Central memory CD8-positive, alpha-beta T cell (primary cell): ENCODE data around the gene MCTS1.

Experiments
- ATAC-seq: fragments of 150-1000 bp; cut with Tn5 transposase; replicated peaks from 2 replicates; pipeline ENCODE4 v1.10.0; 2022; ENCODE audit warnings: mild to moderate bottlenecking, moderate FRiP score, moderate number of reproducible peaks; ENCODE audit not compliant: poor library complexity, severe bottlenecking; ENCODE audit errors: extremely low read depth
- DNase-seq, 2 donors: peaks; one replicate each; pipeline ENCODE4 v3.0.0; 2021; ENCODE audit warnings: low spot score in 2 of 2
- H3K27ac Mint-ChIP-seq: one replicate; pipeline ENCODE4 v1.8.0; 2022; ENCODE audit warnings: low read depth, mild to moderate bottlenecking, moderate library complexity, mixed read lengths
- H3K27me3 Mint-ChIP-seq: one replicate; pipeline ENCODE4 v1.8.0; 2022; ENCODE audit warnings: mixed read lengths
- H3K36me3 Mint-ChIP-seq: one replicate; pipeline ENCODE4 v1.8.0; 2022; ENCODE audit warnings: mild to moderate bottlenecking, moderate library complexity, mixed read lengths; ENCODE audit not compliant: insufficient read depth
- H3K4me1 Mint-ChIP-seq: one replicate; pipeline ENCODE4 v1.8.0; 2022; ENCODE audit warnings: mixed read lengths
- H3K4me3 Mint-ChIP-seq: one replicate; pipeline ENCODE4 v1.8.0; 2022; ENCODE audit warnings: mild to moderate bottlenecking, moderate library complexity, mixed read lengths
- H3K9me3 Mint-ChIP-seq: one replicate; pipeline ENCODE4 v1.8.0; 2022; ENCODE audit warnings: mixed read lengths

The MCTS1 gene

GRCh38 chrX:120603707-120604360 is at the start of gene MCTS1:
MCTS1 (plus strand) TSS chrX:120604101; CDS start chrX:120604237, 136 bp downstream.
- peaks cover 14% of the 10 kb centered on the region for H3K36me3 Mint-ChIP-seq
- H3K4me1 Mint-ChIP-seq, result peaks cover 8% of the 10 kb centered on the region
- ATAC-seq (peak; percentile 89), DNase-seq (peak; percentile 45 to 67)
- H3K27ac Mint-ChIP-seq, result peak within 1 kb of the TSS; percentile 99
- H3K4me3 Mint-ChIP-seq, result peak within 1 kb of the TSS; percentile 100
- H3K27me3 Mint-ChIP-seq, result no peaks in the 10 kb centered on the region
- H3K9me3 Mint-ChIP-seq, result no peaks in the 10 kb centered on the region

GRCh38 chrX:120556251-120556650 is 47.6 kb upstream of the MCTS1 start:
- Mint-ChIP-seq H3K9me3 (no peaks in the 10 kb centered on the region), H3K27ac (no peak overlapping the region), H3K4me1 (peaks cover 10% of the 10 kb centered on the region), H3K27me3 (no peaks in the 10 kb centered on the region), H3K36me3 (peaks cover 23% of the 10 kb centered on the region), H3K4me3 (no peak overlapping the region)
- ATAC-seq (no peak), DNase-seq (no peak)

- no peak for ATAC-seq
- DNase-seq, result no peak
- Mint-ChIP-seq H3K4me3 (peak overlapping the region; percentile 100), H3K27ac (peak overlapping the region; percentile 99), H3K36me3 (peaks cover 21% of the 10 kb centered on the region), H3K9me3 (no peaks in the 10 kb centered on the region), H3K27me3 (no peaks in the 10 kb centered on the region), H3K4me1 (peaks cover 8% of the 10 kb centered on the region)
These were observed 44.1 kb upstream of the MCTS1 start for GRCh38 chrX:120559804-120560203.

GRCh38 chrX:120560405-120560841 is 43.5 kb upstream of the MCTS1 start:
- DNase-seq (peak; percentile 12 to 15), ATAC-seq (peak; percentile 61)
- H3K4me1 Mint-ChIP-seq, result peaks cover 5% of the 10 kb centered on the region
- H3K27me3 Mint-ChIP-seq, result no peaks in the 10 kb centered on the region
- peaks cover 21% of the 10 kb centered on the region for H3K36me3 Mint-ChIP-seq
- peak overlapping the region; percentile 99 for H3K27ac Mint-ChIP-seq
- H3K9me3 Mint-ChIP-seq, result no peaks in the 10 kb centered on the region
- H3K4me3 Mint-ChIP-seq, result peak overlapping the region; percentile 100

- peak within 1 kb of the TSS; percentile 100 for H3K4me3 Mint-ChIP-seq
- DNase-seq (peak; percentile 78 to 85), ATAC-seq (peak; percentile 88)
- H3K27me3 Mint-ChIP-seq, result no peaks in the 10 kb centered on the region
- no peaks in the 10 kb centered on the region for H3K9me3 Mint-ChIP-seq
- H3K27ac Mint-ChIP-seq, result peak within 1 kb of the TSS; percentile 99
- peaks cover 19% of the 10 kb centered on the region for H3K36me3 Mint-ChIP-seq
- peaks cover 5% of the 10 kb centered on the region for H3K4me1 Mint-ChIP-seq
These were observed 42.9 kb upstream of the MCTS1 start, which contains the start of gene CUL4B for GRCh38 chrX:120560842-120561633. CUL4B (minus strand) TSS chrX:120560962; CDS start chrX:120560638, 324 bp downstream.

GRCh38 chrX:120561634-120562568 is 42.0 kb upstream of the MCTS1 start:
- peaks cover 5% of the 10 kb centered on the region for H3K4me1 Mint-ChIP-seq
- H3K27ac Mint-ChIP-seq, result peak overlapping the region; percentile 99
- H3K36me3 Mint-ChIP-seq, result peaks cover 16% of the 10 kb centered on the region
- H3K9me3 Mint-ChIP-seq, result no peaks in the 10 kb centered on the region
- H3K4me3 Mint-ChIP-seq, result peak overlapping the region; percentile 100
- ATAC-seq (no peak), DNase-seq (no peak)
- H3K27me3 Mint-ChIP-seq, result no peaks in the 10 kb centered on the region

GRCh38 chrX:120562569-120562926 is 41.4 kb upstream of the MCTS1 start:
- DNase-seq, result no peak
- Mint-ChIP-seq H3K4me3 (no peak overlapping the region), H3K36me3 (peaks cover 12% of the 10 kb centered on the region), H3K4me1 (peaks cover 1% of the 10 kb centered on the region), H3K27ac (no peak overlapping the region), H3K9me3 (no peaks in the 10 kb centered on the region), H3K27me3 (no peaks in the 10 kb centered on the region)
- ATAC-seq, result no peak

- Mint-ChIP-seq H3K27me3 (no peaks in the 10 kb centered on the region), H3K9me3 (no peaks in the 10 kb centered on the region), H3K27ac (no peak overlapping the region), H3K4me3 (no peak overlapping the region), H3K4me1 (no peaks in the 10 kb centered on the region), H3K36me3 (peaks cover 9% of the 10 kb centered on the region)
- DNase-seq (no peak), ATAC-seq (no peak)
These were observed 39.0 kb upstream of the MCTS1 start for GRCh38 chrX:120564925-120565324.

- DNase-seq, result no peak
- H3K4me1 Mint-ChIP-seq, result no peaks in the 10 kb centered on the region
- ATAC-seq, result no peak
- no peaks in the 10 kb centered on the region for H3K27me3 Mint-ChIP-seq
- no peak overlapping the region for H3K4me3 Mint-ChIP-seq
- H3K9me3 Mint-ChIP-seq, result no peaks in the 10 kb centered on the region
- no peaks in the 10 kb centered on the region for H3K36me3 Mint-ChIP-seq
- H3K27ac Mint-ChIP-seq, result no peak overlapping the region
These were observed 37.1 kb upstream of the MCTS1 start for GRCh38 chrX:120566817-120567216.

GRCh38 chrX:120568035-120568434 is 35.9 kb upstream of the MCTS1 start:
- Mint-ChIP-seq H3K4me1 (no peaks in the 10 kb centered on the region), H3K27ac (no peak overlapping the region), H3K27me3 (no peaks in the 10 kb centered on the region), H3K9me3 (no peaks in the 10 kb centered on the region), H3K4me3 (no peak overlapping the region), H3K36me3 (no peaks in the 10 kb centered on the region)
- no peak for ATAC-seq
- no peak for DNase-seq

GRCh38 chrX:120568609-120569008 is 35.3 kb upstream of the MCTS1 start:
- H3K4me1 Mint-ChIP-seq, result no peaks in the 10 kb centered on the region
- ATAC-seq (no peak), DNase-seq (no peak)
- no peaks in the 10 kb centered on the region for H3K36me3 Mint-ChIP-seq
- no peaks in the 10 kb centered on the region for H3K27me3 Mint-ChIP-seq
- H3K9me3 Mint-ChIP-seq, result no peaks in the 10 kb centered on the region
- H3K4me3 Mint-ChIP-seq, result no peak overlapping the region
- no peak overlapping the region for H3K27ac Mint-ChIP-seq

- DNase-seq, result no peak
- Mint-ChIP-seq H3K4me1 (no peaks in the 10 kb centered on the region), H3K27ac (no peak overlapping the region), H3K36me3 (no peaks in the 10 kb centered on the region), H3K4me3 (no peak overlapping the region), H3K27me3 (no peaks in the 10 kb centered on the region), H3K9me3 (no peaks in the 10 kb centered on the region)
- no peak for ATAC-seq
These were observed 33.8 kb upstream of the MCTS1 start for GRCh38 chrX:120570011-120570600.
